Measurements from ENCODE around the gene FIGNL2.

FIGNL2 gene

GRCh38 chr12:51860986-51861385 is 12.5 kb upstream of the FIGNL2 start:
- DNase-seq, result no peak

GRCh38 chr12:51855586-51856428 is 7.3 kb upstream of the FIGNL2 start:
- DNase-seq, result peak in 1 of 56 donors; percentile 8

- no peak for DNase-seq
Observed at GRCh38 chr12:51852404-51853137, 4.1 kb upstream of the FIGNL2 start.

- no peak for DNase-seq
Observed at GRCh38 chr12:51851413-51852124, 3.1 kb upstream of the FIGNL2 start.

GRCh38 chr12:51850965-51851299 is 2.4 kb upstream of the FIGNL2 start:
- no peak for DNase-seq

- no peak for DNase-seq
Observed at GRCh38 chr12:51850081-51850964, 1.8 kb upstream of the FIGNL2 start.

- peak in 1 of 56 donors; percentile 61 for DNase-seq
Observed at GRCh38 chr12:51848841-51849735, 570 bp upstream of the FIGNL2 start.

- peak in 1 of 56 donors; percentile 73 for DNase-seq
Observed at GRCh38 chr12:51847643-51848325, 734 bp downstream of the FIGNL2 start.

GRCh38 chr12:51846911-51847642 is 1.4 kb downstream of the FIGNL2 start:
- peak in 11 of 56 donors; percentile 4 to 47 (median 18) for DNase-seq

GRCh38 chr12:51846271-51846691 is 2.2 kb downstream of the FIGNL2 start:
- no peak for DNase-seq

GRCh38 chr12:51845482-51845881 is 3.0 kb downstream of the FIGNL2 start:
- no peak for DNase-seq

- no peak for DNase-seq
Observed at GRCh38 chr12:51844854-51845253, 3.7 kb downstream of the FIGNL2 start.

GRCh38 chr12:51841727-51842126 is 6.8 kb downstream of the FIGNL2 start:
- no peak for DNase-seq

GRCh38 chr12:51840966-51841365 is 7.6 kb downstream of the FIGNL2 start:
- no peak for DNase-seq

GRCh38 chr12:51839310-51839947 is 9.1 kb downstream of the FIGNL2 start:
- DNase-seq, result no peak

GRCh38 chr12:51838762-51839161 is 9.8 kb downstream of the FIGNL2 start:
- no peak for DNase-seq

GRCh38 chr12:51838036-51838435 is 10.5 kb downstream of the FIGNL2 start:
- no peak for DNase-seq

GRCh38 chr12:51837286-51837685 is 11.2 kb downstream of the FIGNL2 start:
- DNase-seq, result no peak

Data from amygdala (tissue), 56 donors.